K562 (cell line): Measurements from ENCODE around the gene DBP.

ENCODE experiments used
- BRCA1 ChIP-seq, 2 experiments: fragments of 450-650 bp in 1 of 2; sonication (generic) in 1 of 2; formaldehyde crosslinking in 1 of 2; IDR thresholded peaks; 2 replicates each; pipeline versions ENCODE4 v1.5.0 to v1.6.1; 2017 to 2020; ENCODE audit warnings: mild to moderate bottlenecking in 1 of 2, missing genetic modification reagents in 1 of 2
- ETV1 ChIP-seq: fragments of 450-650 bp; conservative IDR thresholded peaks from 2 replicates; pipeline ENCODE4 v1.6.1; 2016; ENCODE audit warnings: missing genetic modification characterization, control low read depth, low read depth, missing compliant biosample characterization
- FIP1L1 ChIP-seq: fragments of 200-400 bp; formaldehyde crosslinking; IDR thresholded peaks from 2 replicates; pipeline ENCODE4 v1.6.1; 2018; ENCODE audit warnings: mild to moderate bottlenecking, low read depth, low read length; ENCODE audit not compliant: poor library complexity, severe bottlenecking
- FOXJ3 ChIP-seq: sonication (generic); formaldehyde crosslinking; IDR thresholded peaks from 2 replicates; pipeline ENCODE4 v1.4.0; 2020; ENCODE audit warnings: mild to moderate bottlenecking, missing genetic modification reagents
- JUN ChIP-seq, 2 experiments: sonication (generic) in 1 of 2; formaldehyde crosslinking in 1 of 2; IDR thresholded peaks; 2 replicates each; pipeline versions ENCODE4 v1.6.1 to v1.8.0; 2012 to 2022; ENCODE audit warnings: borderline replicate concordance in 2 of 2, mild to moderate bottlenecking in 2 of 2, improper control_type of control experiment in 1 of 2, low read depth in 1 of 2, low read length in 1 of 2, missing genetic modification reagents in 1 of 2
- L3MBTL2 ChIP-seq: fragments of 450-650 bp; IDR thresholded peaks from 2 replicates; pipeline ENCODE4 v1.6.1; 2016; ENCODE audit warnings: mild to moderate bottlenecking, moderate library complexity
- NCOA1 ChIP-seq: fragments of 450-650 bp; IDR thresholded peaks from 2 replicates; pipeline ENCODE4 v1.6.1; 2016; ENCODE audit warnings: low read depth
- POLR2A ChIP-seq: fragments of 450-650 bp; conservative IDR thresholded peaks from 2 replicates; pipeline ENCODE4 v1.6.1; 2016
- POLR2G ChIP-seq: fragments of 200-400 bp; formaldehyde crosslinking; IDR thresholded peaks from 2 replicates; pipeline ENCODE4 v1.6.1; 2017; ENCODE audit warnings: low read depth, mild to moderate bottlenecking, antibody characterized with exemption, low read length, moderate library complexity
- TBP ChIP-seq: optimal IDR thresholded peaks from 2 replicates; pipeline ENCODE3; 2011; ENCODE audit warnings: low read depth, low read length, improper control_type of control experiment
- ZC3H4 ChIP-seq: sonication (generic); formaldehyde crosslinking; IDR thresholded peaks from 2 replicates; pipeline ENCODE4 v1.9.0; 2021; ENCODE audit warnings: missing genetic modification reagents, borderline replicate concordance
- TF ChIP-seq, protein P1 (sequence below), 2 experiments: IDR thresholded peaks; 2 replicates each; pipeline ENCODE4 v1.6.1; 2011; ENCODE audit warnings: borderline replicate concordance in 1 of 2, control low read depth in 1 of 2, low read depth in 1 of 2, low read length in 1 of 2, mild to moderate bottlenecking in 1 of 2, mixed read lengths in 1 of 2, moderate library complexity in 1 of 2; ENCODE audit not compliant: insufficient read depth in 1 of 2, insufficient read length in 1 of 2, poor library complexity in 1 of 2, severe bottlenecking in 1 of 2; ENCODE audit errors: extremely low read depth in 1 of 2
- TF ChIP-seq, protein P2 (sequence below): fragments of 450-650 bp; IDR thresholded peaks from 2 replicates; pipeline ENCODE4 v1.6.1; 2016

DNA sequence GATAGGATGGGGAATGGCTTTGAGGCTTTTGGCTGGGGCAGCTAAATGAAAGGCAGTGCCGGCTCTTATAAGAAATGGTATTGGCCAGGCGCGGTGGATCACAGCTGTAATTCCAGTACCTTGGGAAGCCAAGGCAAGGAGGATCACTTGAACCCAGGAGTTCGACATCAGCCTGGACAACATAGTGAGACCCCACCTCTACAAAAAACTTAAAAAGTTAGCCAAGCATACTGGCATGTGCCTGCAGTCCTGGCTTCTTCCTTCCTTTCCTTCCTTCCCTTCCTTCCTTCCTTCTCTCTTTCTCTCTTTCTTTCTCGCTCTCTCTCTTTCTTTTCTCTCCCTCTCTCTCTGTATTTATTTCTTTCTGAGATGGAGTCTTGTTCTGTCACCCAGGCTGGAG lies 5.7 kb upstream of the DBP start:
- TF ChIP-seq POLR2A (no peak), ETV1 (tag) (no peak), L3MBTL2 (no peak), POLR2G (no peak), BRCA1 (IDR thresholded peaks at IDR 0.05) (no peak), BRCA1 (CRISPR knock-in tag; IDR thresholded peaks at IDR 0.05) (no peak), JUN (IDR thresholded peaks at IDR 0.05; ENCODE audit: borderline replicate concordance, low read depth, low read length) (no peak), JUN (CRISPR knock-in tag; IDR thresholded peaks at IDR 0.05; ENCODE audit: borderline replicate concordance) (no peak), NCOA1 (no peak), FIP1L1 (no peak), FOXJ3 (no peak), TBP (no peak), ZC3H4 (no peak)
- TF ChIP-seq, protein P1, sequence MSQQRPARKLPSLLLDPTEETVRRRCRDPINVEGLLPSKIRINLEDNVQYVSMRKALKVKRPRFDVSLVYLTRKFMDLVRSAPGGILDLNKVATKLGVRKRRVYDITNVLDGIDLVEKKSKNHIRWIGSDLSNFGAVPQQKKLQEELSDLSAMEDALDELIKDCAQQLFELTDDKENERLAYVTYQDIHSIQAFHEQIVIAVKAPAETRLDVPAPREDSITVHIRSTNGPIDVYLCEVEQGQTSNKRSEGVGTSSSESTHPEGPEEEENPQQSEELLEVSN (IDR thresholded peaks at IDR 0.05; ENCODE audit: borderline replicate concordance in 1 of 2, extremely low read depth in 1 of 2, insufficient read depth in 1 of 2, insufficient read length in 1 of 2, low read depth in 1 of 2, low read length in 1 of 2, poor library complexity in 1 of 2, severe bottlenecking in 1 of 2): no peak
- TF ChIP-seq, protein P2, sequence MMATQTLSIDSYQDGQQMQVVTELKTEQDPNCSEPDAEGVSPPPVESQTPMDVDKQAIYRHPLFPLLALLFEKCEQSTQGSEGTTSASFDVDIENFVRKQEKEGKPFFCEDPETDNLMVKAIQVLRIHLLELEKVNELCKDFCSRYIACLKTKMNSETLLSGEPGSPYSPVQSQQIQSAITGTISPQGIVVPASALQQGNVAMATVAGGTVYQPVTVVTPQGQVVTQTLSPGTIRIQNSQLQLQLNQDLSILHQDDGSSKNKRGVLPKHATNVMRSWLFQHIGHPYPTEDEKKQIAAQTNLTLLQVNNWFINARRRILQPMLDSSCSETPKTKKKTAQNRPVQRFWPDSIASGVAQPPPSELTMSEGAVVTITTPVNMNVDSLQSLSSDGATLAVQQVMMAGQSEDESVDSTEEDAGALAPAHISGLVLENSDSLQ: no peak
